ENCODE results near the gene SRBD1. TPM values are rescaled to one million over a fixed set of nuclear protein-coding genes. Genes with fewer than 3 reads are reported as not detected.

Gene SRBD1
- polyA plus RNA-seq, 4 donors: 4.7 to 10.9 (median 7.1) TPM

DNA sequence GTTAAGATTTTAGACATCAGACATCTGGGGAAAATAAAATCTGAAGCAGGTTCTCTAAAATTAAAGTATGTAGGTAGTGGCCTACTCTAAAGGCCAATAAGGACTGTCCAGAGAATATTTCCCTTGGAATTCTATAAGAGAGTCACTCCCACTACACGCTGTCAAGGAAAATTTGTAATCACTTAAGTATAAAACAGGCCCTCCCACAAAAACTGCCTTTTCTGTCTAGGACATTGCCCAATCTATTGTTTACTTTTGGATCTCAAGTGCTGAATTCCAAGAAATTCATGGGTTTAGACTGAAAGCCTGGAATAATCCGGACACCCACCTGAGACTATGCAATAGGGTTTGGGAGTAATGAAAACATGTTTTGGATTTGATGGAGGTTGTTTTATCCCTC, 1.7 kb upstream of the SRBD1 start:
- no peak overlapping the region for H3K4me3 ChIP-seq (ENCODE audit: low read depth in 1 of 3, low read length in 3 of 3)
- H3K36me3 ChIP-seq (ENCODE audit: control insufficient read depth in 3 of 3, insufficient read depth in 2 of 3, low read depth in 1 of 3, low read length in 3 of 3): no peaks in the 10 kb centered on the region
- no peaks in the 10 kb centered on the region for H3K27me3 ChIP-seq (ENCODE audit: control insufficient read depth in 3 of 3, insufficient read depth in 3 of 3, low read length in 3 of 3)
- H3K4me1 ChIP-seq (ENCODE audit: control insufficient read depth in 3 of 3, insufficient read depth in 2 of 3, low read depth in 1 of 3, low read length in 2 of 3): no peaks in the 10 kb centered on the region
- DNase-seq (peak in 1 of 2 donors; percentile 9), FAIRE-seq (no peak)
- 56 to 89% (median 77%) methylated on average over 2 of the region's 2 CpGs for WGBS, 3 donors
- no peaks in the 10 kb centered on the region for H3K9me3 ChIP-seq (ENCODE audit: control insufficient read depth in 2 of 2, insufficient read depth in 1 of 2, low read depth in 1 of 2, low read length in 1 of 2)
- H3K27ac ChIP-seq (ENCODE audit: low read depth in 1 of 3, low read length in 2 of 3): no peak overlapping the region

GRCh38 chr2:45612285-45612684, 1.2 kb upstream of the SRBD1 start:
- Histone ChIP-seq H3K9me3 (ENCODE audit: control insufficient read depth in 2 of 2, insufficient read depth in 1 of 2, low read depth in 1 of 2, low read length in 1 of 2) (no peaks in the 10 kb centered on the region), H3K36me3 (ENCODE audit: control insufficient read depth in 3 of 3, insufficient read depth in 2 of 3, low read depth in 1 of 3, low read length in 3 of 3) (no peaks in the 10 kb centered on the region), H3K27ac (ENCODE audit: low read depth in 1 of 3, low read length in 2 of 3) (no peak overlapping the region), H3K4me1 (ENCODE audit: control insufficient read depth in 3 of 3, insufficient read depth in 2 of 3, low read depth in 1 of 3, low read length in 2 of 3) (no peaks in the 10 kb centered on the region), H3K27me3 (ENCODE audit: control insufficient read depth in 3 of 3, insufficient read depth in 3 of 3, low read length in 3 of 3) (no peaks in the 10 kb centered on the region), H3K4me3 (ENCODE audit: low read depth in 1 of 3, low read length in 3 of 3) (no peak overlapping the region)
- no peak for FAIRE-seq
- DNase-seq: peak in 1 of 2 donors; percentile 14
- WGBS, 3 donors: 65 to 80% (median 74%) methylated on average over 2 of the region's 2 CpGs

GRCh38 chr2:45610281-45611019, 617 bp downstream of the SRBD1 start:
- Histone ChIP-seq H3K4me3 (ENCODE audit: low read depth in 1 of 3, low read length in 3 of 3) (peak overlapping the region; percentile 52 to 96 (median 65)), H3K27me3 (ENCODE audit: control insufficient read depth in 3 of 3, insufficient read depth in 3 of 3, low read length in 3 of 3) (no peaks in the 10 kb centered on the region), H3K36me3 (ENCODE audit: control insufficient read depth in 3 of 3, insufficient read depth in 2 of 3, low read depth in 1 of 3, low read length in 3 of 3) (no peaks in the 10 kb centered on the region), H3K4me1 (ENCODE audit: control insufficient read depth in 3 of 3, insufficient read depth in 2 of 3, low read depth in 1 of 3, low read length in 2 of 3) (no peaks in the 10 kb centered on the region), H3K27ac (ENCODE audit: low read depth in 1 of 3, low read length in 2 of 3) (peak overlapping the region; percentile 43 to 96 (median 83)), H3K9me3 (ENCODE audit: control insufficient read depth in 2 of 2, insufficient read depth in 1 of 2, low read depth in 1 of 2, low read length in 1 of 2) (no peaks in the 10 kb centered on the region)
- FAIRE-seq (no peak), DNase-seq (peak; percentile 85)
- WGBS, 3 donors: 0 to 1% (median 1%) methylated on average over 23 of the region's 23 CpGs

GRCh38 chr2:45607701-45608100, 3.4 kb downstream of the SRBD1 start:
- H3K9me3 ChIP-seq (ENCODE audit: control insufficient read depth in 2 of 2, insufficient read depth in 1 of 2, low read depth in 1 of 2, low read length in 1 of 2): no peaks in the 10 kb centered on the region
- peak; percentile 26 for DNase-seq
- H3K36me3 ChIP-seq (ENCODE audit: control insufficient read depth in 3 of 3, insufficient read depth in 2 of 3, low read depth in 1 of 3, low read length in 3 of 3): peaks cover 0 to 3% (median 2%) of the 10 kb centered on the region in 3 donors
- H3K27me3 ChIP-seq (ENCODE audit: control insufficient read depth in 3 of 3, insufficient read depth in 3 of 3, low read length in 3 of 3): no peaks in the 10 kb centered on the region
- H3K27ac ChIP-seq (ENCODE audit: low read depth in 1 of 3, low read length in 2 of 3): no peak overlapping the region
- 74 to 80% (median 79%) methylated on average over 1 of the region's 1 CpG for WGBS, 3 donors
- H3K4me1 ChIP-seq (ENCODE audit: control insufficient read depth in 3 of 3, insufficient read depth in 2 of 3, low read depth in 1 of 3, low read length in 2 of 3): no peaks in the 10 kb centered on the region
- FAIRE-seq: no peak
- H3K4me3 ChIP-seq (ENCODE audit: low read depth in 1 of 3, low read length in 3 of 3): no peak overlapping the region

GRCh38 chr2:45606796-45607195, 4.3 kb downstream of the SRBD1 start:
- FAIRE-seq (no peak), DNase-seq (no peak)
- H3K36me3 ChIP-seq (ENCODE audit: control insufficient read depth in 3 of 3, insufficient read depth in 2 of 3, low read depth in 1 of 3, low read length in 3 of 3): peaks cover 0 to 4% (median 2%) of the 10 kb centered on the region in 3 donors
- 82 to 91% (median 83%) methylated on average over 1 of the region's 1 CpG for WGBS, 3 donors
- no peak overlapping the region for H3K4me3 ChIP-seq (ENCODE audit: low read depth in 1 of 3, low read length in 3 of 3)
- no peaks in the 10 kb centered on the region for H3K4me1 ChIP-seq (ENCODE audit: control insufficient read depth in 3 of 3, insufficient read depth in 2 of 3, low read depth in 1 of 3, low read length in 2 of 3)
- H3K9me3 ChIP-seq (ENCODE audit: control insufficient read depth in 2 of 2, insufficient read depth in 1 of 2, low read depth in 1 of 2, low read length in 1 of 2): no peaks in the 10 kb centered on the region
- H3K27ac ChIP-seq (ENCODE audit: low read depth in 1 of 3, low read length in 2 of 3): no peak overlapping the region
- H3K27me3 ChIP-seq (ENCODE audit: control insufficient read depth in 3 of 3, insufficient read depth in 3 of 3, low read length in 3 of 3): no peaks in the 10 kb centered on the region

GRCh38 chr2:45605116-45605515, 6.0 kb downstream of the SRBD1 start:
- Histone ChIP-seq H3K27me3 (ENCODE audit: control insufficient read depth in 3 of 3, insufficient read depth in 3 of 3, low read length in 3 of 3) (no peaks in the 10 kb centered on the region), H3K27ac (ENCODE audit: low read depth in 1 of 3, low read length in 2 of 3) (no peak overlapping the region), H3K9me3 (ENCODE audit: control insufficient read depth in 2 of 2, insufficient read depth in 1 of 2, low read depth in 1 of 2, low read length in 1 of 2) (no peaks in the 10 kb centered on the region), H3K4me1 (ENCODE audit: control insufficient read depth in 3 of 3, insufficient read depth in 2 of 3, low read depth in 1 of 3, low read length in 2 of 3) (no peaks in the 10 kb centered on the region), H3K4me3 (ENCODE audit: low read depth in 1 of 3, low read length in 3 of 3) (no peak overlapping the region), H3K36me3 (ENCODE audit: control insufficient read depth in 3 of 3, insufficient read depth in 2 of 3, low read depth in 1 of 3, low read length in 3 of 3) (peaks cover 2 to 8% (median 4%) of the 10 kb centered on the region in 3 donors)
- no peak for DNase-seq
- WGBS, 3 donors: 91 to 97% (median 95%) methylated on average over 2 of the region's 2 CpGs
- FAIRE-seq: no peak

DNA sequence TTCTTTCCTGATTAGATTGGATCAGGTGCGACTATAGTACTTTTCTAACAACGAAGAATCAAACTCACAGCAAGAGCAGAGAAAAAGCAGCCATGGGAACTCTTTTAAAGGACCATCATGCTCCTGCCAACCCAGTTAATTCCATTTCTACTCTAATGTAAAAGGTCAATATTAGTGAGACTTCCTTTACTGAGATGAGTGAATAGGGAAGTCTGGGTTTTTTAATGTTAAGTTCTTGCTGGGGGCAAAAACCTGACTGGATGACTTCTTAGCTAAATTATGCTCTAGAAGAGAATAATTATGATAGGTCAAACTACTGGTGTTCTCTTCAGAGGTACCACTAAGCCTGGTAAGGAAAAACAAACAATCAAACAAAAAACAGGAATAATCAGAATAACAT, 8.4 kb downstream of the SRBD1 start:
- FAIRE-seq (no peak), DNase-seq (no peak)
- no peak overlapping the region for H3K27ac ChIP-seq (ENCODE audit: low read depth in 1 of 3, low read length in 2 of 3)
- no peaks in the 10 kb centered on the region for H3K4me1 ChIP-seq (ENCODE audit: control insufficient read depth in 3 of 3, insufficient read depth in 2 of 3, low read depth in 1 of 3, low read length in 2 of 3)
- peaks cover 13 to 15% (median 14%) of the 10 kb centered on the region in 3 donors for H3K36me3 ChIP-seq (ENCODE audit: control insufficient read depth in 3 of 3, insufficient read depth in 2 of 3, low read depth in 1 of 3, low read length in 3 of 3)
- H3K9me3 ChIP-seq (ENCODE audit: control insufficient read depth in 2 of 2, insufficient read depth in 1 of 2, low read depth in 1 of 2, low read length in 1 of 2): no peaks in the 10 kb centered on the region
- H3K27me3 ChIP-seq (ENCODE audit: control insufficient read depth in 3 of 3, insufficient read depth in 3 of 3, low read length in 3 of 3): no peaks in the 10 kb centered on the region
- H3K4me3 ChIP-seq (ENCODE audit: low read depth in 1 of 3, low read length in 3 of 3): no peak overlapping the region
- WGBS, 3 donors: 92 to 95% (median 95%) methylated on average over 2 of the region's 2 CpGs

DNA sequence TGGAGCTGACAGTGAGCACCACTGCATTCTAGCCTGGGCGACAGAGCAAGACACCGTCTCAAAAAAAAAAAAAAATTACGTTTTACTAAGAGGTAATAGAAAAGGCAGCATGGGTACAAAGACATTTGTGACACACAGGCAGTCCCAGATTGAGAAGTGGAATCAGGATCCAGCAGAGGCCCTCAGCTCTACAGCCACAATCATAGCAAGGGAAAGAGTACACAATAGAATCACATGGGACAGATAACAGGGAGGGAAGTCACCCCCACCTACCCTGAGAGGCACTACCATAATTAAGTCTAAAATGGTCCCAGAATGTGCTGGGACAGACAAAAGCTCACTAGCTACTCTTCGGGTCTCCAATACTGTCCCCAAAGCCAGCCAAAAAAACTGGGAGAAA, 12.5 kb downstream of the SRBD1 start:
- FAIRE-seq: no peak
- 85 to 96% (median 91%) methylated on average over 4 of the region's 4 CpGs for WGBS, 3 donors
- H3K27ac ChIP-seq (ENCODE audit: low read depth in 1 of 3, low read length in 2 of 3): no peak overlapping the region

GRCh38 chr2:45596761-45597160, 14.3 kb downstream of the SRBD1 start:
- Histone ChIP-seq H3K27ac (ENCODE audit: low read depth in 1 of 3, low read length in 2 of 3) (no peak overlapping the region), H3K4me1 (ENCODE audit: control insufficient read depth in 3 of 3, insufficient read depth in 2 of 3, low read depth in 1 of 3, low read length in 2 of 3) (no peaks in the 10 kb centered on the region), H3K4me3 (ENCODE audit: low read depth in 1 of 3, low read length in 3 of 3) (no peak overlapping the region), H3K36me3 (ENCODE audit: control insufficient read depth in 3 of 3, insufficient read depth in 2 of 3, low read depth in 1 of 3, low read length in 3 of 3) (peaks cover 12 to 22% (median 12%) of the 10 kb centered on the region in 3 donors), H3K27me3 (ENCODE audit: control insufficient read depth in 3 of 3, insufficient read depth in 3 of 3, low read length in 3 of 3) (no peaks in the 10 kb centered on the region), H3K9me3 (ENCODE audit: control insufficient read depth in 2 of 2, insufficient read depth in 1 of 2, low read depth in 1 of 2, low read length in 1 of 2) (no peaks in the 10 kb centered on the region)
- DNase-seq (no peak), FAIRE-seq (no peak)
- 95 to 100% (median 97%) methylated on average over 1 of the region's 1 CpG for WGBS, 3 donors

More for the DNA sequence above, 12.5 kb downstream of the SRBD1 start:
- no peaks in the 10 kb centered on the region for H3K27me3 ChIP-seq (ENCODE audit: control insufficient read depth in 3 of 3, insufficient read depth in 3 of 3, low read length in 3 of 3)
- no peak overlapping the region for H3K4me3 ChIP-seq (ENCODE audit: low read depth in 1 of 3, low read length in 3 of 3)
- DNase-seq: no peak
- no peaks in the 10 kb centered on the region for H3K4me1 ChIP-seq (ENCODE audit: control insufficient read depth in 3 of 3, insufficient read depth in 2 of 3, low read depth in 1 of 3, low read length in 2 of 3)
- H3K9me3 ChIP-seq (ENCODE audit: control insufficient read depth in 2 of 2, insufficient read depth in 1 of 2, low read depth in 1 of 2, low read length in 1 of 2): no peaks in the 10 kb centered on the region
- peaks cover 14 to 22% (median 14%) of the 10 kb centered on the region in 3 donors for H3K36me3 ChIP-seq (ENCODE audit: control insufficient read depth in 3 of 3, insufficient read depth in 2 of 3, low read depth in 1 of 3, low read length in 3 of 3)

All from small intestine (tissue), 7 donors.